Endodermal cell (in vitro differentiated cells): ENCODE results near the gene FLYWCH1. TPM values are rescaled to one million over a fixed set of nuclear protein-coding genes. Genes with fewer than 3 reads are reported as not detected.
"Not testable (repeated sequence)": the region's sequence is repeated elsewhere in the genome, so short reads cannot be mapped to it uniquely, and the experiment has no call there.

Experiments
- DNase-seq: peaks from one replicate; pipeline ENCODE4 v3.0.0-alpha.2; 2017
- H3K27ac ChIP-seq: 2 replicates; pipeline ENCODE4 v1.5.1; 2013; ENCODE audit warnings: mild to moderate bottlenecking, low read depth, low read length, moderate library complexity
- H3K27me3 ChIP-seq: 2 replicates; pipeline ENCODE4 v1.6.1; 2013; ENCODE audit warnings: mild to moderate bottlenecking, low read length, moderate library complexity; ENCODE audit not compliant: insufficient read depth, control insufficient read depth, poor library complexity, severe bottlenecking
- H3K36me3 ChIP-seq: 2 replicates; pipeline ENCODE4 v1.7.0; 2013; ENCODE audit warnings: mild to moderate bottlenecking, low read length, moderate library complexity; ENCODE audit not compliant: control insufficient read depth, insufficient read depth
- H3K4me1 ChIP-seq: one replicate; pipeline ENCODE4 v1.7.0; 2013; ENCODE audit warnings: low read length; ENCODE audit not compliant: control insufficient read depth, insufficient read depth
- H3K4me3 ChIP-seq: 2 replicates; pipeline ENCODE4 v1.5.1; 2013; ENCODE audit warnings: mild to moderate bottlenecking, low read length, moderate library complexity
- H3K9ac ChIP-seq: 2 replicates; pipeline ENCODE4 v1.6.1; 2013; ENCODE audit warnings: mild to moderate bottlenecking, low read length, moderate library complexity; ENCODE audit not compliant: poor library complexity, severe bottlenecking; ENCODE audit errors: extremely low read depth
- H3K9me3 ChIP-seq: 2 replicates; pipeline ENCODE4 v1.6.1; 2013; ENCODE audit warnings: mild to moderate bottlenecking, low read length, moderate library complexity; ENCODE audit not compliant: control insufficient read depth
- H3K27ac Mint-ChIP-seq: 2 replicates; pipeline ENCODE4 v1.8.0; 2020; ENCODE audit warnings: mixed read lengths
- H3K27me3 Mint-ChIP-seq: 2 replicates; pipeline ENCODE4 v1.8.0; 2021; ENCODE audit warnings: mild to moderate bottlenecking, mixed read lengths; ENCODE audit not compliant: insufficient read depth
- H3K36me3 Mint-ChIP-seq: 2 replicates; pipeline ENCODE4 v1.8.0; 2020; ENCODE audit warnings: low read depth, mixed read lengths
- H3K4me1 Mint-ChIP-seq: 2 replicates; pipeline ENCODE4 v1.8.0; 2020; ENCODE audit warnings: mixed read lengths
- H3K4me3 Mint-ChIP-seq: 2 replicates; pipeline ENCODE4 v1.8.0; 2020; ENCODE audit warnings: mild to moderate bottlenecking, moderate library complexity, mixed read lengths
- H3K9me3 Mint-ChIP-seq: 2 replicates; pipeline ENCODE4 v1.8.0; 2020; ENCODE audit warnings: mild to moderate bottlenecking, mixed read lengths
- CTCF ChIP-seq: fragments of 200-600 bp; sonication (generic); conservative IDR thresholded peaks from 2 replicates; pipeline ENCODE4 v1.5.0; 2021; ENCODE audit warnings: antibody characterized with exemption, mild to moderate bottlenecking
- WGBS, 2 experiments: methylation state at CpG; one replicate each; pipeline versions ENCODE4 v1.1.5 to v1.1.7; 2013; ENCODE audit warnings: missing lambda C conversion rate in 2 of 2, mixed read lengths in 1 of 2; ENCODE audit not compliant: insufficient coverage in 1 of 2, insufficient read length in 1 of 2; 5-methylcytosine and 5-hydroxymethylcytosine counted together
- total RNA-seq, 2 donors: library from RNA; stranded (reverse); fragmentation: NEBNext Ultra II Directional in 1 of 2; extraction: Animal tissue kit (Norgen Biotek cat#: 25700) in 1 of 2; gene quantifications; 2 replicates in 1 of 2; 3 replicates in 1 of 2; pipeline ENCODE4 v1.2.1, GENCODE V29; 2021

Gene FLYWCH1
- total RNA-seq, 2 donors from 2014 or later: 20.5 to 33.6 TPM

- Mint-ChIP-seq H3K27ac (peak overlapping the region; percentile 97), H3K9me3 (peaks cover 12% of the 10 kb centered on the region), H3K36me3 (peaks cover 1% of the 10 kb centered on the region), H3K27me3 (peaks cover 8% of the 10 kb centered on the region), H3K4me1 (peaks cover 4% of the 10 kb centered on the region), H3K4me3 (peak overlapping the region; percentile 90)
- peak; percentile 100 for DNase-seq
- Histone ChIP-seq H3K4me3 (peak overlapping the region; percentile 91), H3K4me1 (no peaks in the 10 kb centered on the region), H3K36me3 (no peaks in the 10 kb centered on the region), H3K9ac (peak overlapping the region; percentile 67), H3K9me3 (no peaks in the 10 kb centered on the region), H3K27me3 (no peaks in the 10 kb centered on the region), H3K27ac (peak overlapping the region; percentile 63)
- no peak for TF ChIP-seq CTCF
- 0% methylated on average over 18 to 51 of the region's 51 CpGs for WGBS, 2 experiments
Observed at GRCh38 chr16:2905241-2905987, 6.3 kb upstream of the FLYWCH1 start.

GRCh38 chr16:2905988-2906387, 5.7 kb upstream of the FLYWCH1 start:
- H3K9me3 Mint-ChIP-seq: peaks cover 12% of the 10 kb centered on the region
- H3K36me3 ChIP-seq: no peaks in the 10 kb centered on the region
- peaks cover 14% of the 10 kb centered on the region for H3K27me3 Mint-ChIP-seq
- H3K4me1 Mint-ChIP-seq: peaks cover 4% of the 10 kb centered on the region
- H3K9me3 ChIP-seq: no peaks in the 10 kb centered on the region
- H3K4me3 Mint-ChIP-seq: no peak overlapping the region
- H3K4me1 ChIP-seq: no peaks in the 10 kb centered on the region
- H3K27ac ChIP-seq: no peak overlapping the region
- no peak overlapping the region for H3K4me3 ChIP-seq
- no peak overlapping the region for H3K9ac ChIP-seq
- peaks cover 1% of the 10 kb centered on the region for H3K36me3 Mint-ChIP-seq
- TF ChIP-seq CTCF: no peak
- 39 to 63% methylated on average over 9 to 12 of the region's 12 CpGs for WGBS, 2 experiments
- no peaks in the 10 kb centered on the region for H3K27me3 ChIP-seq
- H3K27ac Mint-ChIP-seq: no peak overlapping the region
- no peak for DNase-seq

- TF ChIP-seq CTCF: peak; percentile 75
- not testable (repeated sequence) for H3K4me1 ChIP-seq, H3K27me3 ChIP-seq, H3K9ac ChIP-seq, H3K9me3 ChIP-seq, H3K36me3 Mint-ChIP-seq, H3K4me3 Mint-ChIP-seq, H3K27ac ChIP-seq, H3K36me3 ChIP-seq, H3K4me1 Mint-ChIP-seq, H3K27ac Mint-ChIP-seq, H3K4me3 ChIP-seq
- peak; percentile 86 for DNase-seq
- peaks cover 12% of the 10 kb centered on the region for H3K9me3 Mint-ChIP-seq
- H3K27me3 Mint-ChIP-seq: peaks cover 17% of the 10 kb centered on the region
- 30 to 52% methylated on average over 7 to 13 of the region's 17 CpGs for WGBS, 2 experiments
Observed at GRCh38 chr16:2907084-2907753, 4.5 kb upstream of the FLYWCH1 start.
